Gastroesophageal sphincter (tissue), 3 donors: ENCODE results near the gene SPEN.

ENCODE experiments used
- EP300 ChIP-seq: sonication (generic); formaldehyde crosslinking; IDR thresholded peaks from one replicate; pipeline ENCODE4 v1.6.1; 2017; ENCODE audit warnings: antibody characterized with exemption, mild to moderate bottlenecking
- POLR2A ChIP-seq, 2 donors: fragments of 450-650 bp; IDR thresholded peaks; one replicate each; pipeline ENCODE4 v1.6.1; 2017; ENCODE audit warnings: antibody characterized with exemption in 2 of 2, mild to moderate bottlenecking in 2 of 2, moderate library complexity in 1 of 2
- POLR2AphosphoS5 ChIP-seq: sonication (generic); formaldehyde crosslinking; IDR thresholded peaks from one replicate; pipeline ENCODE4 v1.6.1; 2017; ENCODE audit warnings: antibody characterized with exemption
- TF ChIP-seq, protein P1 (sequence below), 4 experiments: fragments of 200-600 bp in 2 of 4; fragments of 450-650 bp in 2 of 4; sonication (generic) in 1 of 4; IDR thresholded peaks; one replicate each; pipeline ENCODE4 v1.5.1; 2017 to 2019; ENCODE audit warnings: antibody characterized with exemption in 4 of 4, mild to moderate bottlenecking in 2 of 4, moderate library complexity in 2 of 4

DNA sequence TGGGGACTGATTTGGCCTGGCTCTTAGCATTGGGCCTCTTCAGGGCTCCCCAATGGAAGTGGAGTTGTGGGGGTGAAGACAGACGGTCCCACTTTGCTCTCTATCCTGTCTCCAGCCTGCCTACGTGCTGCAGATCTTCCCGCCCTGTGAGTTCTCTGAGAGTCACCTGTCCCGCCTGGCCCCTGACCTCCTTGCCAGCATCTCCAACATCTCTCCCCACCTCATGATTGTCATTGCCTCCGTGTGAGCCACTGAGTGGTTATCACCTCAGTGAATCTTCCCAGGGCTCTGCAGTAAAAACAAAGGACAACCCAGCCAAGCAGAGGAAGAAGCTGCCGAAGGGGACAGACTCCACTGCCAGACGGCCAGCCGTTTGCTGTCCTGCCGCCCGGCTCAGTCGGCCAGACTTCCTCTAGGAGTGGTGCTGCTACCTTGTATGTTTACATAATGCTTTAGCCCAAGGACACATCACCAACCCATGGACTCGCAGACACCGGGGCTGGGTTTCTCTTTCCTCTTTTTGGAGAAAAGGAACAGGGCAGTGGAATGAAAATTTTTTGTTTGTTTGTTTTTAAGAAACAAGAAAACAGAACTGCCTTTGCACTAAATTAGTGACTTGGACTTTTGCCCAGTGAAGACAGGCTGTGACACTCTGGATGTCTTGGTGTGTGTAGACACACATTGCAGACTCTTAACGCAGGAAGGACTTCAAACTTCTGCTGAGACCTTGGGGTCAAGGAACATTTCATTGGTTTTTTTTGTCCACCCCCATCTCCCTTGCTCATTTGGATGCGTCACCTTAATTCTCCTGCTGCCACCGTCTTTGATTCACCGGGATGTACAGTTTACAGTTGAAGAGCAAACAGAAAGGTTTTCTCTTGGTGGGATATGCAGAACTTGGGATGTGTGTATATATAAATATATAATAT, 91.9 kb downstream of the SPEN start:
- no peak for TF ChIP-seq POLR2AphosphoS5
- TF ChIP-seq, protein P1, sequence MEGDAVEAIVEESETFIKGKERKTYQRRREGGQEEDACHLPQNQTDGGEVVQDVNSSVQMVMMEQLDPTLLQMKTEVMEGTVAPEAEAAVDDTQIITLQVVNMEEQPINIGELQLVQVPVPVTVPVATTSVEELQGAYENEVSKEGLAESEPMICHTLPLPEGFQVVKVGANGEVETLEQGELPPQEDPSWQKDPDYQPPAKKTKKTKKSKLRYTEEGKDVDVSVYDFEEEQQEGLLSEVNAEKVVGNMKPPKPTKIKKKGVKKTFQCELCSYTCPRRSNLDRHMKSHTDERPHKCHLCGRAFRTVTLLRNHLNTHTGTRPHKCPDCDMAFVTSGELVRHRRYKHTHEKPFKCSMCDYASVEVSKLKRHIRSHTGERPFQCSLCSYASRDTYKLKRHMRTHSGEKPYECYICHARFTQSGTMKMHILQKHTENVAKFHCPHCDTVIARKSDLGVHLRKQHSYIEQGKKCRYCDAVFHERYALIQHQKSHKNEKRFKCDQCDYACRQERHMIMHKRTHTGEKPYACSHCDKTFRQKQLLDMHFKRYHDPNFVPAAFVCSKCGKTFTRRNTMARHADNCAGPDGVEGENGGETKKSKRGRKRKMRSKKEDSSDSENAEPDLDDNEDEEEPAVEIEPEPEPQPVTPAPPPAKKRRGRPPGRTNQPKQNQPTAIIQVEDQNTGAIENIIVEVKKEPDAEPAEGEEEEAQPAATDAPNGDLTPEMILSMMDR (IDR thresholded peaks at IDR 0.05): peak in 1 of 4 experiments; percentile 1
- TF ChIP-seq POLR2A (IDR thresholded peaks at IDR 0.05): no peak
- TF ChIP-seq EP300: no peak
